Endothelial cell of umbilical vein (primary cell): ENCODE measurements around the gene QTRT2. TPM values are rescaled to one million over a fixed set of nuclear protein-coding genes. Genes with fewer than 3 reads are reported as not detected.

Experiments used
- BruUV-seq: library from RNA; stranded (reverse); fragments of 400-500 nt; replicated peaks from 2 replicates; lab custom pipeline; 2021; lab: Mats Ljungman, UMichigan
- CTCF ChIA-PET: fragments of 300-600, 350-600 bp; sonication (Branson Sonifier 250); formaldehyde crosslinking; loops from one replicate; lab custom pipeline; 2021; ENCODE audit warnings: antibody characterized with exemption, inconsistent platforms; lab: Charles Lee
- POLR2A ChIA-PET: fragments of 300-600, 350-600 bp; sonication (Branson Sonifier 250); formaldehyde crosslinking; loops from one replicate; lab custom pipeline; 2021; ENCODE audit warnings: antibody characterized with exemption, inconsistent platforms; lab: Charles Lee
- DNase-seq: peaks from one replicate; pipeline ENCODE4 v3.0.0-alpha.2; 2011; ENCODE audit warnings: low read depth, low spot score
- FAIRE-seq: peaks from 2 replicates; lab custom pipeline; 2011; peaks lifted over from hg19 to GRCh38; lab: Jason Lieb, UNC
- H2AFZ ChIP-seq: 2 replicates; pipeline ENCODE4 v1.6.0; 2012; ENCODE audit warnings: low read depth, low read length, control low read depth, inconsistent platforms
- H3K27ac ChIP-seq: 2 replicates; pipeline ENCODE4 v1.5.1; 2011; ENCODE audit warnings: low read depth, mild to moderate bottlenecking, control low read depth, low read length, moderate library complexity; ENCODE audit not compliant: insufficient read depth
- H3K27me3 ChIP-seq, 2 experiments: 2 replicates each; pipeline versions ENCODE4 v1.6.0 to v1.6.1; 2011; ENCODE audit warnings: low read length in 2 of 2, mixed read lengths in 1 of 2; ENCODE audit not compliant: control insufficient read depth in 2 of 2, insufficient read depth in 2 of 2
- H3K36me3 ChIP-seq, 2 experiments: 2 replicates in 1 of 2; 3 replicates in 1 of 2; pipeline ENCODE4 v1.5.1; 2011; ENCODE audit warnings: low read length in 2 of 2, mild to moderate bottlenecking in 1 of 2, moderate library complexity in 1 of 2; ENCODE audit not compliant: control insufficient read depth in 2 of 2, insufficient read depth in 2 of 2; ENCODE audit errors: extremely low read depth in 1 of 2
- H3K4me1 ChIP-seq: 3 replicates; pipeline ENCODE4 v1.5.1; 2011; ENCODE audit warnings: mild to moderate bottlenecking, low read length; ENCODE audit not compliant: control insufficient read depth, insufficient read depth; ENCODE audit errors: extremely low read depth
- H3K4me2 ChIP-seq: 2 replicates; pipeline ENCODE4 v1.6.1; 2011; ENCODE audit warnings: low read length, control low read depth, mixed read lengths; ENCODE audit not compliant: insufficient read depth
- H3K4me3 ChIP-seq, 3 experiments: fragments of 200-600 bp in 1 of 3; sonication (generic), shearing (Covaris generic) in 1 of 3; replicated peaks in 1 of 3; 2 replicates each; pipeline ENCODE4 v1.5.1; 2011 to 2016; ENCODE audit warnings: control low read depth in 3 of 3, low read length in 3 of 3, mild to moderate bottlenecking in 2 of 3, inconsistent platforms in 1 of 3, low read depth in 1 of 3, moderate library complexity in 1 of 3; ENCODE audit not compliant: insufficient read depth in 1 of 3
- H3K79me2 ChIP-seq: 2 replicates; pipeline ENCODE4 v1.6.0; 2012; ENCODE audit warnings: low read length, inconsistent platforms; ENCODE audit not compliant: control insufficient read depth, insufficient read depth
- H3K9ac ChIP-seq: replicated peaks from 2 replicates; pipeline ENCODE3; 2011; ENCODE audit warnings: low read length, control low read depth; ENCODE audit not compliant: insufficient read depth; ENCODE audit errors: extremely low read depth
- H3K9me1 ChIP-seq: replicated peaks from 3 replicates; pipeline ENCODE4 v1.6.0; 2011; ENCODE audit warnings: mild to moderate bottlenecking, low read length; ENCODE audit not compliant: control insufficient read depth, insufficient read depth; ENCODE audit errors: extremely low read depth
- H3K9me3 ChIP-seq: replicated peaks from 2 replicates; pipeline ENCODE4 v1.5.1; 2012; ENCODE audit warnings: low read length, inconsistent platforms; ENCODE audit not compliant: control insufficient read depth, insufficient read depth
- H4K20me1 ChIP-seq: replicated peaks from 2 replicates; pipeline ENCODE3; 2011; ENCODE audit warnings: mild to moderate bottlenecking, low read length; ENCODE audit not compliant: control insufficient read depth, insufficient read depth; ENCODE audit errors: extremely low read depth
- CTCF ChIP-seq, 2 donors: IDR thresholded peaks; 1 replicate in 1 of 2; 2 replicates in 1 of 2; pipeline ENCODE4 v1.5.1; 2011; ENCODE audit warnings: low read length in 2 of 2, mild to moderate bottlenecking in 2 of 2, moderate library complexity in 2 of 2, control low read depth in 1 of 2, inconsistent platforms in 1 of 2, low read depth in 1 of 2; ENCODE audit not compliant: insufficient read depth in 1 of 2; ENCODE audit errors: extremely low read depth in 1 of 2
- EZH2 ChIP-seq: IDR thresholded peaks from 2 replicates; pipeline ENCODE4 v1.6.1; 2012; ENCODE audit warnings: borderline replicate concordance, low read depth, mild to moderate bottlenecking, moderate library complexity, low read length, inconsistent platforms; ENCODE audit not compliant: severe bottlenecking
- FOS ChIP-seq: IDR thresholded peaks from 2 replicates; pipeline ENCODE4 v1.6.1; 2011; ENCODE audit warnings: mild to moderate bottlenecking, low read length, moderate library complexity, borderline replicate concordance; ENCODE audit not compliant: insufficient read depth
- GATA2 ChIP-seq: IDR thresholded peaks from 2 replicates; pipeline ENCODE4 v1.7.0; 2011; ENCODE audit warnings: low read depth, mild to moderate bottlenecking, moderate library complexity, mixed read lengths, low read length; ENCODE audit not compliant: insufficient read length, insufficient read depth
- JUN ChIP-seq: IDR thresholded peaks from 2 replicates; pipeline ENCODE4 v1.6.1; 2011; ENCODE audit warnings: borderline replicate concordance, low read depth; ENCODE audit not compliant: insufficient read length, insufficient read depth
- MAX ChIP-seq: IDR thresholded peaks from 2 replicates; pipeline ENCODE4 v1.6.1; 2011; ENCODE audit not compliant: insufficient read depth, insufficient read length
- MYC ChIP-seq: IDR thresholded peaks from one replicate; pipeline ENCODE4 v1.6.1; 2011; ENCODE audit warnings: mild to moderate bottlenecking, low read depth, low read length
- POLR2A ChIP-seq: IDR thresholded peaks from 2 replicates; pipeline ENCODE4 v1.6.1; 2012; ENCODE audit warnings: low read depth, mild to moderate bottlenecking, control low read depth, low read length
- POLR2AphosphoS5 ChIP-seq: IDR thresholded peaks from 2 replicates; pipeline ENCODE4 v1.6.1; 2012; ENCODE audit warnings: low read depth, mild to moderate bottlenecking, control low read depth, low read length, moderate library complexity; ENCODE audit not compliant: insufficient read depth
- dilution Hi-C: fragments of 300-500 bp; cut with MboI; formaldehyde crosslinking; loops from one replicate; pipeline ENCODE4 v1.15.0; 2019; ENCODE audit warnings: low sequenced_read_pairs; ENCODE audit not compliant: extremely low pct_ligation_motif_present
- intact Hi-C: fragments of 100-400 bp; cut with micrococcal nuclease; formaldehyde crosslinking; loops from one replicate; pipeline ENCODE4 v1.10.0; 2022
- polyA plus RNA-seq, 4 experiments: library from polyadenylated mRNA; depleted of rRNA in 3 of 4; stranded (reverse) in 3 of 4; unstranded in 1 of 4; fragments of >200 nt; gene quantifications; 2 replicates each; pipeline versions ENCODE4 v1.2.1 to v1.2.3, GENCODE V29; 2011 to 2012; ENCODE audit warnings: missing spikeins in 1 of 4
- total RNA-seq: library from RNA; stranded (reverse); gene quantifications from 2 replicates; pipeline ENCODE4 v1.2.3, GENCODE V29; 2021

The QTRT2 gene
- total and polyA plus RNA-seq, 2 donors (not counting 3 experiments of a cell fraction or from before 2014, with no cell fraction given) = 11.0 to 42.8 TPM

- Histone ChIP-seq H3K27ac (no peak overlapping the region), H3K9ac (no peak overlapping the region), H3K79me2 (peaks cover 30% of the 10 kb centered on the region), H3K9me3 (no peaks in the 10 kb centered on the region), H3K4me3 (no peak overlapping the region), H3K27me3 (no peaks in the 10 kb centered on the region), H2AFZ (no peak overlapping the region), H3K36me3 (peaks cover 5 to 16% of the 10 kb centered on the region in 2 experiments), H4K20me1 (peaks cover 2% of the 10 kb centered on the region), H3K4me2 (no peak overlapping the region), H3K4me1 (peaks cover 3% of the 10 kb centered on the region), H3K9me1 (no peaks in the 10 kb centered on the region)
- ChIA-PET POLR2A (no interaction called here), CTCF (interaction anchor here (1.7 to 2.0 kb wide), 2 partner anchors 18 to 87 kb away, joined by 3 to 5 read pairs; no protein-coding TSS in a partner anchor)
- FAIRE-seq (no peak), DNase-seq (no peak)
- intact Hi-C loops (no loop called here), dilution Hi-C loops (no loop called here)
- no TSS peak for BruUV-seq
- TF ChIP-seq EZH2 (no peak), JUN (no peak), GATA2 (no peak), FOS (no peak), POLR2A (no peak), MAX (no peak), MYC (no peak), POLR2AphosphoS5 (no peak)
Observed at GRCh38 chr3:114068336-114068735, 11.8 kb downstream of the QTRT2 start.

- FAIRE-seq (no peak), DNase-seq (peak; percentile 51)
- Histone ChIP-seq H3K4me1 (peaks cover 3% of the 10 kb centered on the region), H3K4me2 (no peak overlapping the region), H4K20me1 (no peaks in the 10 kb centered on the region), H3K9ac (no peak overlapping the region), H3K9me3 (no peaks in the 10 kb centered on the region), H3K27me3 (no peaks in the 10 kb centered on the region), H3K27ac (no peak overlapping the region), H3K4me3 (no peak overlapping the region), H2AFZ (no peak overlapping the region), H3K79me2 (peaks cover 5% of the 10 kb centered on the region), H3K9me1 (no peaks in the 10 kb centered on the region), H3K36me3 (peaks cover 12 to 16% of the 10 kb centered on the region in 2 experiments)
- dilution Hi-C loops = no loop called here
- CTCF ChIA-PET = interaction anchor here (0.7 to 1.4 kb wide), 7 partner anchors 9 to 227 kb away, joined by 3 to 6 read pairs (median 3); no protein-coding TSS in a partner anchor
- intact Hi-C loops = no loop called here
- POLR2A ChIA-PET = interaction anchor here (0.5 to 0.6 kb wide), 2 partner anchors 143 to 336 kb away, joined by 4 read pairs; no protein-coding TSS in a partner anchor
- no TSS peak for BruUV-seq
- TF ChIP-seq JUN = no peak
- no peak for TF ChIP-seq GATA2
- no peak for TF ChIP-seq MYC
- TF ChIP-seq FOS = no peak
- TF ChIP-seq MAX = no peak
- TF ChIP-seq POLR2AphosphoS5 = no peak
- no peak for TF ChIP-seq EZH2
- no peak for TF ChIP-seq CTCF (IDR thresholded peaks at IDR 0.05; ENCODE audit: extremely low read depth in 1 of 2, insufficient read depth in 1 of 2, low read depth in 1 of 2, low read length in 2 of 2)
- no peak for TF ChIP-seq POLR2A
Observed at GRCh38 chr3:114071786-114072185, 15.2 kb downstream of the QTRT2 start.
